ENCODE results near the gene PLCD1.
"Not testable (repeated sequence)": the region's sequence is repeated elsewhere in the genome, so short reads cannot be mapped to it uniquely, and the experiment has no call there.

The PLCD1 gene

GRCh38 chr3:37973246-37974054 lies 56.0 kb downstream of the PLCD1 start:
- H3K4me3 ChIP-seq (ENCODE audit: low read depth, low read length): no peak overlapping the region
- TF ChIP-seq, protein P1, sequence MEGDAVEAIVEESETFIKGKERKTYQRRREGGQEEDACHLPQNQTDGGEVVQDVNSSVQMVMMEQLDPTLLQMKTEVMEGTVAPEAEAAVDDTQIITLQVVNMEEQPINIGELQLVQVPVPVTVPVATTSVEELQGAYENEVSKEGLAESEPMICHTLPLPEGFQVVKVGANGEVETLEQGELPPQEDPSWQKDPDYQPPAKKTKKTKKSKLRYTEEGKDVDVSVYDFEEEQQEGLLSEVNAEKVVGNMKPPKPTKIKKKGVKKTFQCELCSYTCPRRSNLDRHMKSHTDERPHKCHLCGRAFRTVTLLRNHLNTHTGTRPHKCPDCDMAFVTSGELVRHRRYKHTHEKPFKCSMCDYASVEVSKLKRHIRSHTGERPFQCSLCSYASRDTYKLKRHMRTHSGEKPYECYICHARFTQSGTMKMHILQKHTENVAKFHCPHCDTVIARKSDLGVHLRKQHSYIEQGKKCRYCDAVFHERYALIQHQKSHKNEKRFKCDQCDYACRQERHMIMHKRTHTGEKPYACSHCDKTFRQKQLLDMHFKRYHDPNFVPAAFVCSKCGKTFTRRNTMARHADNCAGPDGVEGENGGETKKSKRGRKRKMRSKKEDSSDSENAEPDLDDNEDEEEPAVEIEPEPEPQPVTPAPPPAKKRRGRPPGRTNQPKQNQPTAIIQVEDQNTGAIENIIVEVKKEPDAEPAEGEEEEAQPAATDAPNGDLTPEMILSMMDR (IDR thresholded peaks at IDR 0.05; ENCODE audit: borderline replicate concordance, insufficient read depth, low read depth, low read length): no peak

DNA sequence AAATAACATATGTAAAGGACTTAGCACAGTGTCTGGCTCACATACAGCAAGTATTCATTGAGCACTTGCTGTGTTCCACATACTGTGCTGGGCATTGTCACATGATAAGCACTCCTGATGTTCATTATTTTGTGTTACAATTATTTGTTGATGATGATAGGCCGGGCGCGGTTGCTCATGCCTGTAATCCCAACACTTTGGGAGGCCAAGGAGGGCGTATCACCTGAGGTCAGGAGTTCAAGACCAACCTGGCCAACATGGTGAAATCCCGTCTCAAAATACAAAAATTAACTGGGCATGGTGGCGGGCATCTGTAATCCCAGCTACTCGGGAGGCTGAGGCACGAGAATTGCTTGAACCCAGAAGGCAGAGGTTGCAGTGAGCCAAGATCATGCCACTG lies 57.4 kb downstream of the PLCD1 start:
- H3K4me3 ChIP-seq (ENCODE audit: low read depth, low read length): not testable (repeated sequence)

DNA sequence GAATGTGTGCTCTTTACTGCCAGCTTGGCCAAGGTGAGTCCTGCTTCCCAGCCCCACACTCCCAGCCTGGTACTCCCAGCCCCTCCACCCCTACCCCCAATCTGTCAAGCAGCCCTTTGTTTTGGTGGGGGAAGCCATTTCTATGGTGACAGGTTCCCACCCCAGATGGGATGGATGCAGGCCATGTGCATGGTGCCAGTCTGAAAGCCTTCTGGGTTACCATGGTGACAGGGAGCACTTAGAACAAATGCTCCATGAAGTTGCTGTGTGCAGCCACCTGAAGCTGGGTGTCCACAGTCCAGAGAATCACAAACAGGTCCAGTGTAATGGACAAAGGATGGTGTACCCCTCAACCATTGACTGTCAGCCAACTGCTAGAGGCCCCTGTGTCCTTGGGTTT lies 58.0 kb downstream of the PLCD1 start:
- TF ChIP-seq, protein P1 (IDR thresholded peaks at IDR 0.05; ENCODE audit: borderline replicate concordance, insufficient read depth, low read depth, low read length): no peak
- H3K4me3 ChIP-seq (ENCODE audit: low read depth, low read length): no peak overlapping the region

- no peak overlapping the region for H3K4me3 ChIP-seq (ENCODE audit: low read depth, low read length)
- TF ChIP-seq, protein P1 (IDR thresholded peaks at IDR 0.05; ENCODE audit: borderline replicate concordance, insufficient read depth, low read depth, low read length): no peak
Observed at GRCh38 chr3:37970802-37971201, 58.6 kb downstream of the PLCD1 start.

GRCh38 chr3:37969596-37970100 lies 59.8 kb downstream of the PLCD1 start:
- TF ChIP-seq, protein P1 (IDR thresholded peaks at IDR 0.05; ENCODE audit: borderline replicate concordance, insufficient read depth, low read depth, low read length): no peak

GRCh38 chr3:37968813-37969595 lies 60.4 kb downstream of the PLCD1 start:
- TF ChIP-seq, protein P1 (IDR thresholded peaks at IDR 0.05; ENCODE audit: borderline replicate concordance, insufficient read depth, low read depth, low read length): no peak
- no peak overlapping the region for H3K4me3 ChIP-seq (ENCODE audit: low read depth, low read length)

More at GRCh38 chr3:37969596-37970100, 59.8 kb downstream of the PLCD1 start:
- H3K4me3 ChIP-seq (ENCODE audit: low read depth, low read length): no peak overlapping the region

- TF ChIP-seq, protein P1 (IDR thresholded peaks at IDR 0.05; ENCODE audit: borderline replicate concordance, insufficient read depth, low read depth, low read length): no peak
- H3K4me3 ChIP-seq (ENCODE audit: low read depth, low read length): no peak overlapping the region
Observed at GRCh38 chr3:37968199-37968598, 61.2 kb downstream of the PLCD1 start.

All from GM12875 (cell line).